Neural crest cell (in vitro differentiated cells): ENCODE data around the gene GTF2I. TPM values are rescaled to one million over a fixed set of nuclear protein-coding genes. Genes with fewer than 3 reads are reported as not detected.
"Not testable (repeated sequence)": the region's sequence is repeated elsewhere in the genome, so short reads cannot be mapped to it uniquely, and the experiment has no call there.

Experiments
- DNase-seq: peaks from one replicate; pipeline ENCODE4 v3.0.0; 2021; ENCODE audit warnings: low read depth, mixed read lengths, low spot score
- H3K27ac Mint-ChIP-seq: one replicate; pipeline ENCODE4 v1.8.0; 2021; ENCODE audit warnings: mild to moderate bottlenecking, mixed read lengths; ENCODE audit not compliant: unreplicated experiment
- H3K27me3 Mint-ChIP-seq: 2 replicates; pipeline ENCODE4 v1.8.0; 2021; ENCODE audit warnings: low read depth, mild to moderate bottlenecking, mixed read lengths
- H3K36me3 Mint-ChIP-seq: 2 replicates; pipeline ENCODE4 v1.8.0; 2021; ENCODE audit warnings: low read depth, mild to moderate bottlenecking, mixed read lengths
- H3K4me1 Mint-ChIP-seq: 2 replicates; pipeline ENCODE4 v1.8.0; 2021; ENCODE audit warnings: mixed read lengths
- H3K4me3 Mint-ChIP-seq: one replicate; pipeline ENCODE4 v1.8.0; 2021; ENCODE audit warnings: mild to moderate bottlenecking, mixed read lengths
- H3K9me3 Mint-ChIP-seq: 2 replicates; pipeline ENCODE4 v1.8.0; 2021; ENCODE audit warnings: mixed read lengths
- CTCF ChIP-seq: fragments of 200-600 bp; sonication (generic); conservative IDR thresholded peaks from 2 replicates; pipeline ENCODE4 v1.5.0; 2021; ENCODE audit warnings: antibody characterized with exemption, mild to moderate bottlenecking
- total RNA-seq: library from RNA; stranded (reverse); gene quantifications from 2 replicates; pipeline ENCODE4 v1.2.1, GENCODE V29; 2021

GTF2I gene
- total RNA-seq, 1 donor from 2014 or later = 396 TPM

- Mint-ChIP-seq H3K36me3 (peaks cover 30% of the 10 kb centered on the region), H3K4me1 (no peaks in the 10 kb centered on the region)
Measured at GRCh38 chr7:74718336-74718735, 60.8 kb downstream of the GTF2I start.

GRCh38 chr7:74722153-74722552, 64.6 kb downstream of the GTF2I start:
- Mint-ChIP-seq H3K27me3 (no peaks in the 10 kb centered on the region), H3K36me3 (peaks cover 17% of the 10 kb centered on the region)
- TF ChIP-seq CTCF = no peak

More at GRCh38 chr7:74718336-74718735, 60.8 kb downstream of the GTF2I start:
- TF ChIP-seq CTCF = no peak
- no peak for DNase-seq
- Mint-ChIP-seq H3K4me3 (no peak overlapping the region), H3K27me3 (no peaks in the 10 kb centered on the region), H3K27ac (no peak overlapping the region), H3K9me3 (no peaks in the 10 kb centered on the region)

GRCh38 chr7:74725840-74726239, 68.3 kb downstream of the GTF2I start:
- H3K27me3 Mint-ChIP-seq = no peaks in the 10 kb centered on the region
- DNase-seq = no peak
- H3K27ac Mint-ChIP-seq = no peak overlapping the region
- no peaks in the 10 kb centered on the region for H3K4me1 Mint-ChIP-seq
- H3K4me3 Mint-ChIP-seq = no peak overlapping the region
- H3K36me3 Mint-ChIP-seq = peaks cover 4% of the 10 kb centered on the region
- H3K9me3 Mint-ChIP-seq = no peaks in the 10 kb centered on the region
- no peak for TF ChIP-seq CTCF

More at GRCh38 chr7:74722153-74722552, 64.6 kb downstream of the GTF2I start:
- H3K27ac Mint-ChIP-seq = no peak overlapping the region
- H3K9me3 Mint-ChIP-seq = no peaks in the 10 kb centered on the region
- DNase-seq = no peak
- H3K4me3 Mint-ChIP-seq = no peak overlapping the region
- H3K4me1 Mint-ChIP-seq = no peaks in the 10 kb centered on the region

GRCh38 chr7:74726309-74727101, 69.0 kb downstream of the GTF2I start:
- Mint-ChIP-seq H3K4me3 (no peak overlapping the region), H3K9me3 (no peaks in the 10 kb centered on the region), H3K36me3 (peaks cover 4% of the 10 kb centered on the region), H3K4me1 (no peaks in the 10 kb centered on the region), H3K27me3 (no peaks in the 10 kb centered on the region), H3K27ac (no peak overlapping the region)
- no peak for DNase-seq
- TF ChIP-seq CTCF = no peak

GRCh38 chr7:74728686-74729085, 71.2 kb downstream of the GTF2I start:
- not testable (repeated sequence) for H3K36me3 Mint-ChIP-seq, H3K9me3 Mint-ChIP-seq, H3K4me3 Mint-ChIP-seq, H3K27me3 Mint-ChIP-seq, H3K27ac Mint-ChIP-seq, H3K4me1 Mint-ChIP-seq, DNase-seq

- not testable (repeated sequence) for H3K27me3 Mint-ChIP-seq, DNase-seq, H3K36me3 Mint-ChIP-seq, H3K27ac Mint-ChIP-seq, H3K9me3 Mint-ChIP-seq, H3K4me1 Mint-ChIP-seq, H3K4me3 Mint-ChIP-seq
Measured at GRCh38 chr7:74730186-74730585, 72.7 kb downstream of the GTF2I start.

- H3K4me1 Mint-ChIP-seq, DNase-seq, H3K27ac Mint-ChIP-seq, H3K36me3 Mint-ChIP-seq, H3K27me3 Mint-ChIP-seq, H3K4me3 Mint-ChIP-seq, H3K9me3 Mint-ChIP-seq: not testable (repeated sequence)
Measured at GRCh38 chr7:74739974-74740703, 82.6 kb downstream of the GTF2I start.

GRCh38 chr7:74743936-74744557, 86.5 kb downstream of the GTF2I start:
- H3K4me3 Mint-ChIP-seq, H3K9me3 Mint-ChIP-seq, H3K27me3 Mint-ChIP-seq, H3K27ac Mint-ChIP-seq, H3K36me3 Mint-ChIP-seq, DNase-seq, H3K4me1 Mint-ChIP-seq: not testable (repeated sequence)

- not testable (repeated sequence) for H3K27me3 Mint-ChIP-seq, DNase-seq, H3K4me1 Mint-ChIP-seq, H3K27ac Mint-ChIP-seq, H3K36me3 Mint-ChIP-seq, H3K4me3 Mint-ChIP-seq, H3K9me3 Mint-ChIP-seq
Measured at GRCh38 chr7:74753921-74754482, 96.5 kb downstream of the GTF2I start.
